PC-3 (cell line): ENCODE measurements around the gene FRA10AC1. TPM values are rescaled to one million over a fixed set of nuclear protein-coding genes. Genes with fewer than 3 reads are reported as not detected.

Experiments
- ATAC-seq: fragments of 200-7000 bp; cut with Tn5 transposase; 2 replicates; pipeline ENCODE4 v1.9.1; 2020; ENCODE audit warnings: mild to moderate bottlenecking, moderate library complexity
- BruUV-seq: library from RNA; stranded (reverse); fragments of 400-500 nt; replicated peaks from 2 replicates; lab custom pipeline; 2021; lab: Mats Ljungman, UMichigan
- CTCF ChIA-PET: fragments of 300-600 bp; sonication (Branson Sonifier 250); formaldehyde crosslinking; loops from one replicate; lab custom pipeline; 2022; ENCODE audit warnings: antibody characterized with exemption; lab: Charles Lee
- POLR2A ChIA-PET: fragments of 300-600 bp; sonication (Branson Sonifier 250); formaldehyde crosslinking; loops from one replicate; lab custom pipeline; 2022; ENCODE audit warnings: antibody characterized with exemption; ENCODE audit not compliant: unreplicated experiment; lab: Charles Lee
- DNase-seq: peaks from one replicate; pipeline ENCODE4 v3.0.0-alpha.2; 2015
- H2AFZ ChIP-seq: fragments of 300-600 bp; sonication (generic); 2 replicates; pipeline ENCODE4 v1.6.0; 2016; ENCODE audit warnings: antibody characterized with exemption, low read length
- H3F3A ChIP-seq: fragments of 300-600 bp; sonication (generic); one replicate; pipeline ENCODE4 v1.6.0; 2017; ENCODE audit warnings: antibody characterized with exemption, low read length, control low read depth, mild to moderate bottlenecking; ENCODE audit not compliant: unreplicated experiment
- H3K27ac ChIP-seq: fragments of 300-600 bp; sonication (generic); 2 replicates; pipeline ENCODE4 v1.5.1; 2016; ENCODE audit warnings: mild to moderate bottlenecking, low read length
- H3K27me3 ChIP-seq: fragments of 300-600 bp; sonication (generic); 2 replicates; pipeline ENCODE4 v1.6.1; 2016; ENCODE audit warnings: low read length, mixed read lengths
- H3K36me3 ChIP-seq: fragments of 300-600 bp; sonication (generic); 2 replicates; pipeline ENCODE4 v1.6.1; 2016; ENCODE audit warnings: low read depth, mixed run types, low read length, mixed read lengths
- H3K4me1 ChIP-seq: fragments of 300-600 bp; sonication (generic); 2 replicates; pipeline ENCODE4 v1.5.1; 2016; ENCODE audit warnings: low read length; ENCODE audit not compliant: insufficient read depth
- H3K4me2 ChIP-seq: fragments of 300-600 bp; sonication (generic); 2 replicates; pipeline ENCODE4 v1.6.0; 2016; ENCODE audit warnings: low read length
- H3K4me3 ChIP-seq: fragments of 300-600 bp; sonication (generic); 2 replicates; pipeline ENCODE4 v1.5.1; 2016; ENCODE audit warnings: mild to moderate bottlenecking, low read length, mixed read lengths
- H3K79me2 ChIP-seq: fragments of 300-600 bp; sonication (generic); 2 replicates; pipeline ENCODE4 v1.6.1; 2017; ENCODE audit warnings: low read length, mixed read lengths
- H3K9ac ChIP-seq: fragments of 300-600 bp; sonication (generic); 2 replicates; pipeline ENCODE4 v1.6.0; 2016; ENCODE audit warnings: mild to moderate bottlenecking, low read length
- H3K9me2 ChIP-seq: fragments of 300-600 bp; sonication (generic); replicated peaks from 2 replicates; pipeline ENCODE4 v1.6.1; 2016; ENCODE audit warnings: mixed run types, low read length, mixed read lengths
- H3K9me3 ChIP-seq: fragments of 300-600 bp; sonication (generic); 2 replicates; pipeline ENCODE4 v1.6.1; 2016; ENCODE audit warnings: low read length, mixed read lengths
- H4K20me1 ChIP-seq: fragments of 300-600 bp; sonication (generic); 2 replicates; pipeline ENCODE4 v1.6.1; 2016; ENCODE audit warnings: low read length, mixed read lengths
- EZH2 ChIP-seq: fragments of 300-600 bp; sonication (generic); IDR thresholded peaks from one replicate; pipeline ENCODE4 v1.6.1; 2017; ENCODE audit warnings: antibody characterized with exemption, mild to moderate bottlenecking, low read length; ENCODE audit not compliant: unreplicated experiment
- EZH2phosphoT487 ChIP-seq: fragments of 300-600 bp; sonication (generic); IDR thresholded peaks from 2 replicates; pipeline ENCODE4 v1.6.1; 2018; ENCODE audit warnings: mild to moderate bottlenecking, antibody characterized with exemption, low read length, borderline replicate concordance
- intact Hi-C: fragments of 100-400 bp; cut with micrococcal nuclease; formaldehyde crosslinking; loops from 2 replicates; pipeline ENCODE4 v1.9.0; 2023
- total RNA-seq: library from RNA; depleted of rRNA; stranded (reverse); fragments of >200 nt; gene quantifications from 2 replicates; pipeline ENCODE4 v1.2.3, GENCODE V29; 2014
- TF ChIP-seq, protein P1 (sequence below): fragments of 300-600 bp; sonication (generic); conservative IDR thresholded peaks from 2 replicates; pipeline ENCODE4 v1.5.1; 2017; ENCODE audit warnings: antibody characterized with exemption, low read depth, mild to moderate bottlenecking, low read length

The FRA10AC1 gene
- total RNA-seq, 1 experiment from 2014 or later: 3.8 TPM

DNA sequence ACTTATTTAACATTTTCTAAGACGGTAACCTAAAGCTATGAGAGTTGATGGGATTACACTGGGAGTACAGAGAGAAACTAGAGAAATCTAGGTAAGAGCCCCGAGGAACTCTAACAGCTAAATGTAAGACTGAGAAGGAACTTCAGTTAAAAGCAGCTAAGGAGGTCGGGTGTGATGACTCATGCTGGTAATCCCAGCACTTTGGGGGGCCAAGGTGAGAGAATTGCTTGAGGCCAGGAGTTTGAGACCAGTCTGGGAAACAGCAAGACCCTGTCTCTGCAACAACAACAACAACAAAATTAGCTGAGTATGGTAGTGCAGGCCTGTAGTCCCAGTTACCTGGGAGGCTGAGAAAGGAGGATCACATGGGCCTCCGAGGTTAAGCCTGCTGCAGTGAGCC, 24.0 kb downstream of the FRA10AC1 start:
- H3K27ac ChIP-seq: no peak overlapping the region
- no peak overlapping the region for H3K4me2 ChIP-seq
- ChIA-PET POLR2A (no interaction called here), CTCF (interaction anchor here (1.4 kb wide), 1 partner anchor 124 kb away, joined by 4 read pairs; no protein-coding TSS in a partner anchor)
- H2AFZ ChIP-seq: no peak overlapping the region
- no peak overlapping the region for H3K4me3 ChIP-seq
- no peaks in the 10 kb centered on the region for H3K79me2 ChIP-seq
- no peak for ATAC-seq
- no peaks in the 10 kb centered on the region for H3K9me2 ChIP-seq
- 0 out of 2 replicates have a peak, but pooled peaks cover 3% of the 10 kb centered on the region for H3K36me3 ChIP-seq
- TF ChIP-seq EZH2 (no peak), EZH2phosphoT487 (no peak)
- TF ChIP-seq, protein P1, sequence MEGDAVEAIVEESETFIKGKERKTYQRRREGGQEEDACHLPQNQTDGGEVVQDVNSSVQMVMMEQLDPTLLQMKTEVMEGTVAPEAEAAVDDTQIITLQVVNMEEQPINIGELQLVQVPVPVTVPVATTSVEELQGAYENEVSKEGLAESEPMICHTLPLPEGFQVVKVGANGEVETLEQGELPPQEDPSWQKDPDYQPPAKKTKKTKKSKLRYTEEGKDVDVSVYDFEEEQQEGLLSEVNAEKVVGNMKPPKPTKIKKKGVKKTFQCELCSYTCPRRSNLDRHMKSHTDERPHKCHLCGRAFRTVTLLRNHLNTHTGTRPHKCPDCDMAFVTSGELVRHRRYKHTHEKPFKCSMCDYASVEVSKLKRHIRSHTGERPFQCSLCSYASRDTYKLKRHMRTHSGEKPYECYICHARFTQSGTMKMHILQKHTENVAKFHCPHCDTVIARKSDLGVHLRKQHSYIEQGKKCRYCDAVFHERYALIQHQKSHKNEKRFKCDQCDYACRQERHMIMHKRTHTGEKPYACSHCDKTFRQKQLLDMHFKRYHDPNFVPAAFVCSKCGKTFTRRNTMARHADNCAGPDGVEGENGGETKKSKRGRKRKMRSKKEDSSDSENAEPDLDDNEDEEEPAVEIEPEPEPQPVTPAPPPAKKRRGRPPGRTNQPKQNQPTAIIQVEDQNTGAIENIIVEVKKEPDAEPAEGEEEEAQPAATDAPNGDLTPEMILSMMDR: no peak
- no TSS peak for BruUV-seq
- H3K4me1 ChIP-seq: no peaks in the 10 kb centered on the region
- H3F3A ChIP-seq: no peaks in the 10 kb centered on the region
- H4K20me1 ChIP-seq: no peaks in the 10 kb centered on the region
- no peaks in the 10 kb centered on the region for H3K27me3 ChIP-seq
- no peak overlapping the region for H3K9ac ChIP-seq
- DNase-seq: no peak
- no peaks in the 10 kb centered on the region for H3K9me3 ChIP-seq
- intact Hi-C loops: no loop called here

DNA sequence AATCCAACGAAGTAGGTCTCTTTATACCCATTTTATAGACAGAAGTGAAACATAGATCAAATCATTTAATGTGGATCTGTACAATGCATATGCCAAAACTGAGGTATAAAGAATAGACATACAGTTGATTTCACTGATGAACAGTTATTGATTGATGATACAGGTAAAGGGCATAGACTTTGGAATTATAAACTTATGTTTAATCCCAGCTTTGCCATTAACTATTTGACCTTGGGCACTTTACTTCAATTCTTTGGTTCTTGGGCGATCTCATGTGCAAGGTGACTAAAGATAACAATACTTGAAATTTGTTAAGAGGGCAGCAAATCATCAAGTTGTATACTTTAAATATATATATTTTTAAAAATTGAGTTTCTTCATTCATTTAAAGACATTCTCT, 28.6 kb downstream of the FRA10AC1 start:
- ChIA-PET CTCF (no interaction called here), POLR2A (interaction anchor here (0.7 kb wide), 1 partner anchor 9 kb away, joined by 4 read pairs; no protein-coding TSS in a partner anchor)
- TF ChIP-seq EZH2phosphoT487 (no peak), EZH2 (no peak)
- TF ChIP-seq, protein P1: no peak
- H3K27ac ChIP-seq: no peak overlapping the region
- no peak overlapping the region for H3K4me2 ChIP-seq
- intact Hi-C loops: no loop called here
- no peak overlapping the region for H3K4me3 ChIP-seq
- H3K27me3 ChIP-seq: no peaks in the 10 kb centered on the region
- DNase-seq (no peak), ATAC-seq (no peak)
- H3K9me2 ChIP-seq: no peaks in the 10 kb centered on the region
- BruUV-seq: no TSS peak
- 0 out of 2 replicates have a peak, but pooled peaks cover 6% of the 10 kb centered on the region for H3K36me3 ChIP-seq
- H2AFZ ChIP-seq: no peak overlapping the region
- H3K79me2 ChIP-seq: no peaks in the 10 kb centered on the region
- H3K4me1 ChIP-seq: no peaks in the 10 kb centered on the region
- no peak overlapping the region for H3K9ac ChIP-seq
- H3F3A ChIP-seq: no peaks in the 10 kb centered on the region
- no peaks in the 10 kb centered on the region for H3K9me3 ChIP-seq
- H4K20me1 ChIP-seq: no peaks in the 10 kb centered on the region

DNA sequence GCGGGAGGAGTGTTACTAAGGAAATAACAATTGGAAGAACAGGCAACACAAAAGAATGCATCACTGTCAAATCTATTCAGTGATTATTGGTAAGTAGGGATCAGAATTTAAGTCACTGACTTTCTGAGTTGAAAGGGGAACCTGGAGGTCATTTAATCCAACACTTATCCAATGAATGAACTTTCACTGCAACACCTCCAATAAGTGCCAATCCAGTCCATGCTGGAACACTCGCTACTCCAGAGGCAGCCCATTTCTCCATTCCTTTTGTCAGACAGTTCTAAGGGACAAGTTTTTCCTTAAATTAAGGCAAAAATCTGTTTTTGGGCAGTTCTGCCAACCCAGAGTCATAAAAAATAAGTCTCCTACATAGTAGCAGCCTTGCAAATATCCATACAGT, 29.5 kb downstream of the FRA10AC1 start:
- Histone ChIP-seq H3K9ac (no peak overlapping the region), H3K9me3 (no peaks in the 10 kb centered on the region), H4K20me1 (no peaks in the 10 kb centered on the region), H3K27ac (no peak overlapping the region), H3K9me2 (no peaks in the 10 kb centered on the region), H2AFZ (no peak overlapping the region), H3K27me3 (no peaks in the 10 kb centered on the region), H3K4me3 (no peak overlapping the region), H3K4me1 (no peaks in the 10 kb centered on the region), H3F3A (no peaks in the 10 kb centered on the region), H3K4me2 (no peak overlapping the region), H3K79me2 (no peaks in the 10 kb centered on the region), H3K36me3 (0 out of 2 replicates have a peak, but pooled peaks cover 8% of the 10 kb centered on the region)
- POLR2A ChIA-PET: no interaction called here
- no peak for TF ChIP-seq EZH2phosphoT487
- DNase-seq (no peak), ATAC-seq (no peak)
- intact Hi-C loops: no loop called here
- CTCF ChIA-PET: no interaction called here
- no TSS peak for BruUV-seq
